AG04450 (cell line): Measurements from ENCODE around the gene ATP5F1B. TPM values are rescaled to one million over a fixed set of nuclear protein-coding genes. Genes with fewer than 3 reads are reported as not detected.
A peak's percentile ranks its signal among the peaks of the same experiment; 100 is the strongest.

Experiments used
- CTCF ChIA-PET: fragments of 300-600, 350-600 bp; formaldehyde crosslinking; extraction: SDS; loops from one replicate; lab custom pipeline; 2022; ENCODE audit warnings: antibody characterized with exemption, inconsistent platforms; lab: Charles Lee
- POLR2A ChIA-PET: fragments of 350-600 bp; formaldehyde crosslinking; extraction: SDS; loops from one replicate; lab custom pipeline; 2021; ENCODE audit warnings: antibody characterized with exemption, inconsistent platforms; lab: Yijun Ruan, JAX
- DNase-seq: peaks from one replicate; pipeline ENCODE4 v3.0.0-alpha.2; 2011; ENCODE audit warnings: low read depth, low spot score
- H3K27ac ChIP-seq: one replicate; pipeline ENCODE4 v1.5.1; 2012; ENCODE audit warnings: low read depth, low read length, control low read depth
- H3K27me3 ChIP-seq: one replicate; pipeline ENCODE4 v1.6.0; 2012; ENCODE audit warnings: low read length; ENCODE audit not compliant: control insufficient read depth, insufficient read depth
- H3K4me3 ChIP-seq: 2 replicates; pipeline ENCODE4 v1.5.1; 2011; ENCODE audit warnings: mild to moderate bottlenecking, low read depth, low read length, control low read depth
- H3K9me3 ChIP-seq: 2 replicates; pipeline ENCODE4 v1.5.1; 2012; ENCODE audit warnings: low read length; ENCODE audit not compliant: control insufficient read depth, insufficient read depth
- polyA plus RNA-seq: library from polyadenylated mRNA; depleted of rRNA; stranded (reverse); fragments of >200 nt; gene quantifications from 2 replicates; pipeline ENCODE4 v1.2.3, GENCODE V29; 2011; rRNA removed
- small RNA-seq: library from RNA; depleted of rRNA; stranded (forward); fragments of <200 nt; gene quantifications from one replicate; pipeline ENCODE3, GENCODE V24; 2012; ENCODE audit warnings: low read depth; ENCODE audit not compliant: insufficient read length
- TF ChIP-seq, protein P1 (sequence below): IDR thresholded peaks from 2 replicates; pipeline ENCODE4 v1.5.1; 2011; ENCODE audit warnings: low read depth, low read length, control low read depth, inconsistent platforms

The ATP5F1B gene
- polyA plus RNA-seq, 1 experiment = 975 TPM

DNA sequence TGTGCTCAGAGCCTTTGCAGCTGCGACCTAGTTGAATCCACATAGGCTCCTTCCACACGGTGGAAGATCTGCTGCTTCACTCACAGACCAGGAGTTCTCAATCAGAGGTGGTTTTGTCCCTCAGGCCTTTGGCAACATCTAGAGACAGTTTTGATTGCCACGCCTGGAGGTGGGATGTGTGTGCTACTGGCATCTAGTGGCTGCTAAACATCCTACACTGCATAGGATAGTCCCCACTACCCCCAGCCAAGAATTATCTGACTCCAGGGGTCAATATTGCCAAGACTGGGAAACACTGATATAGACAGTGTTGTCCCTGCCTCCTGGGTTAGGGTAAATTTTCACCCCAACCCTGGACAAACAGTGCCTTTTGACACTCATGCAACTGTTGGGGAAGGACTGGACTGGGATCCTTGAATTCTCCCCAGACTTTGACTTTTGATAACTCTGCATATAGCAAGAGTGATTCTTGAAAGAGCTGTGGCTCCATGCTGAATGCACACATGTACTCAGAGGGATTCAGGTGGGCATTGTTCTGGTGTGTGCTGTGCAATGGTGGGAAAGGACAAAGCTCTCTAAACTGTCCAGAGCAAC is 55.5 kb downstream of the ATP5F1B start:
- Histone ChIP-seq H3K27me3 (no peaks in the 10 kb centered on the region), H3K27ac (no peak overlapping the region), H3K9me3 (no peaks in the 10 kb centered on the region), H3K4me3 (no peak overlapping the region)
- DNase-seq = no peak
- TF ChIP-seq, protein P1, sequence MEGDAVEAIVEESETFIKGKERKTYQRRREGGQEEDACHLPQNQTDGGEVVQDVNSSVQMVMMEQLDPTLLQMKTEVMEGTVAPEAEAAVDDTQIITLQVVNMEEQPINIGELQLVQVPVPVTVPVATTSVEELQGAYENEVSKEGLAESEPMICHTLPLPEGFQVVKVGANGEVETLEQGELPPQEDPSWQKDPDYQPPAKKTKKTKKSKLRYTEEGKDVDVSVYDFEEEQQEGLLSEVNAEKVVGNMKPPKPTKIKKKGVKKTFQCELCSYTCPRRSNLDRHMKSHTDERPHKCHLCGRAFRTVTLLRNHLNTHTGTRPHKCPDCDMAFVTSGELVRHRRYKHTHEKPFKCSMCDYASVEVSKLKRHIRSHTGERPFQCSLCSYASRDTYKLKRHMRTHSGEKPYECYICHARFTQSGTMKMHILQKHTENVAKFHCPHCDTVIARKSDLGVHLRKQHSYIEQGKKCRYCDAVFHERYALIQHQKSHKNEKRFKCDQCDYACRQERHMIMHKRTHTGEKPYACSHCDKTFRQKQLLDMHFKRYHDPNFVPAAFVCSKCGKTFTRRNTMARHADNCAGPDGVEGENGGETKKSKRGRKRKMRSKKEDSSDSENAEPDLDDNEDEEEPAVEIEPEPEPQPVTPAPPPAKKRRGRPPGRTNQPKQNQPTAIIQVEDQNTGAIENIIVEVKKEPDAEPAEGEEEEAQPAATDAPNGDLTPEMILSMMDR = peak; percentile 48
- POLR2A ChIA-PET = no interaction called here
- CTCF ChIA-PET = interaction anchor here (1.0 to 7.8 kb wide), 7 partner anchors 10 to 94 kb away, joined by 3 to 58 read pairs (median 4); no protein-coding TSS in a partner anchor

DNA sequence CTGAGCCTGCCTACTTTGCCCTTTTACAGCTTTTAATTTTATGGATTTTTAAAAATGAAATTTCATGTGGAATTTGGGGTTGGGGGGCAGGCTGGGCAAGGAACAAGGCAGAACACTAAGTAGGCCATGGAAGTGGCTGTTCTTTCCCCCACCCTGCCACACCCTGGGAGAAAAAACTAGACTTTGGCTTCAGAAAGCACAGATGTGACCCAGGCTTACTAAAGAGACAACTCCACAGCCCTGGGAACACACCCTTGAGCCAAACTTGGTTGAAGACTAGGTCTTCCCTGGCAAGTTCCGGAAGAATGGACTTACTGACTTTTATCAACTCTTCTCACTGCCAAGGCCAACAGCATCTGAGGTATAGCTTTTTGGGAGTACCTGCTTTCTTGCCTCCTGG is 56.0 kb downstream of the ATP5F1B start:
- CTCF ChIA-PET = interaction anchor here (0.6 to 7.8 kb wide), 6 partner anchors 11 to 94 kb away, joined by 3 to 58 read pairs (median 4); no protein-coding TSS in a partner anchor
- Histone ChIP-seq H3K27ac (no peak overlapping the region), H3K27me3 (no peaks in the 10 kb centered on the region), H3K9me3 (no peaks in the 10 kb centered on the region), H3K4me3 (no peak overlapping the region)
- TF ChIP-seq, protein P1 = no peak
- no peak for DNase-seq
- POLR2A ChIA-PET = no interaction called here

Small RNA genes within 50 kb of the gene (small RNA-seq; reads per million reads assigned to genes)
- gene RN7SL809P (not detected), gene RNU6-343P (not detected), gene SNORD59A (1,704 reads per million, percentile 97 among the genes with 10 or more reads in this experiment)

Other genes starting within 250 kb of the ATP5F1B start
- gene TIMELESS, start 196.6 kb downstream of the ATP5F1B start, polyA plus RNA-seq = 2.0 and 3.3 TPM in 2 replicates
- not detected in 2 replicates for gene MIP, start 191.3 kb downstream of the ATP5F1B start, polyA plus RNA-seq
- 2.0 TPM in 2 replicates for gene SPRYD4, start 177.4 kb downstream of the ATP5F1B start, polyA plus RNA-seq
- 0.10 and 0.12 TPM in 2 replicates for gene GLS2, start 157.8 kb downstream of the ATP5F1B start, polyA plus RNA-seq
- 96.4 and 117 TPM in 2 replicates for gene RBMS2, start 124.2 kb downstream of the ATP5F1B start, polyA plus RNA-seq
- 43.9 and 52.8 TPM in 2 replicates for gene BAZ2A, start 15.7 kb downstream of the ATP5F1B start, polyA plus RNA-seq
- 80.1 and 112 TPM in 2 replicates for gene PTGES3, start 42.3 kb upstream of the ATP5F1B start, polyA plus RNA-seq
- 596 and 723 TPM in 2 replicates for gene NACA, start 79.3 kb upstream of the ATP5F1B start, polyA plus RNA-seq
- gene PRIM1, start 106.3 kb upstream of the ATP5F1B start, polyA plus RNA-seq = 6.2 and 6.7 TPM in 2 replicates
- 4.7 and 4.8 TPM in 2 replicates for gene HSD17B6, start 117.3 kb upstream of the ATP5F1B start, polyA plus RNA-seq